GM23338 (cell line): ENCODE measurements around the gene SLC16A12. TPM values are rescaled to one million over a fixed set of nuclear protein-coding genes. Genes with fewer than 3 reads are reported as not detected.

Source experiments
- ATAC-seq: fragments of 200-7000 bp; cut with Tn5 transposase; 3 replicates; pipeline ENCODE4 v1.9.1; 2020
- DNase-seq: peaks from one replicate; pipeline ENCODE4 v3.0.0-alpha.2; 2015; ENCODE audit warnings: low spot score
- H2AFZ ChIP-seq: fragments of 200-600 bp; sonication (generic); 2 replicates; pipeline ENCODE4 v1.8.0; 2016; ENCODE audit warnings: antibody characterized with exemption, mild to moderate bottlenecking, moderate library complexity
- H3F3A ChIP-seq: fragments of 200-600 bp; sonication (generic); replicated peaks from 2 replicates; pipeline ENCODE4 v1.8.0; 2017; ENCODE audit warnings: antibody characterized with exemption, mixed run types, low read depth
- H3K27ac ChIP-seq: fragments of 200-600 bp; sonication (generic); 2 replicates; pipeline ENCODE4 v1.6.1; 2016; ENCODE audit warnings: low read depth
- H3K27me3 ChIP-seq: fragments of 200-600 bp; sonication (generic); 2 replicates; pipeline ENCODE4 v1.8.0; 2016; ENCODE audit warnings: mild to moderate bottlenecking, mixed run types, moderate library complexity; ENCODE audit not compliant: insufficient read depth
- H3K36me3 ChIP-seq: fragments of 200-600 bp; sonication (generic); 2 replicates; pipeline ENCODE4 v1.8.0; 2016; ENCODE audit warnings: mild to moderate bottlenecking; ENCODE audit not compliant: insufficient read depth
- H3K4me1 ChIP-seq: fragments of 200-600 bp; sonication (generic); 2 replicates; pipeline ENCODE4 v1.8.0; 2016; ENCODE audit warnings: mild to moderate bottlenecking, moderate library complexity; ENCODE audit not compliant: insufficient read depth
- H3K4me2 ChIP-seq: fragments of 200-600 bp; sonication (generic); 2 replicates; pipeline ENCODE4 v1.7.1; 2017; ENCODE audit warnings: mixed run types
- H3K4me3 ChIP-seq: fragments of 200-600 bp; sonication (generic); 2 replicates; pipeline ENCODE4 v1.6.1; 2016; ENCODE audit warnings: mixed run types
- H3K79me2 ChIP-seq: fragments of 200-600 bp; sonication (generic); replicated peaks from 2 replicates; pipeline ENCODE4 v1.8.0; 2017; ENCODE audit warnings: mild to moderate bottlenecking; ENCODE audit not compliant: insufficient read depth
- H3K9me2 ChIP-seq: fragments of 200-600 bp; sonication (generic); 2 replicates; pipeline ENCODE4 v1.8.0; 2017; ENCODE audit not compliant: insufficient read depth
- H4K20me1 ChIP-seq: fragments of 200-600 bp; sonication (generic); replicated peaks from 2 replicates; pipeline ENCODE4 v1.8.0; 2017; ENCODE audit warnings: mild to moderate bottlenecking; ENCODE audit not compliant: insufficient read depth
- H3K27ac Mint-ChIP-seq: 2 replicates; pipeline ENCODE4 v1.8.0; 2020; ENCODE audit warnings: inconsistent platforms, mild to moderate bottlenecking, moderate library complexity, mixed read lengths
- H3K27me3 Mint-ChIP-seq: 3 replicates; pipeline ENCODE4 v1.8.0; 2022; ENCODE audit warnings: low read depth, mild to moderate bottlenecking, moderate library complexity, mixed read lengths, inconsistent platforms; ENCODE audit not compliant: insufficient read depth, poor library complexity
- H3K36me3 Mint-ChIP-seq: 3 replicates; pipeline ENCODE4 v1.8.0; 2021; ENCODE audit warnings: low read depth, mild to moderate bottlenecking, inconsistent platforms, moderate library complexity, mixed read lengths
- H3K4me1 Mint-ChIP-seq: 3 replicates; pipeline ENCODE4 v1.8.0; 2020; ENCODE audit warnings: mild to moderate bottlenecking, inconsistent platforms, mixed read lengths
- H3K4me3 Mint-ChIP-seq: 3 replicates; pipeline ENCODE4 v1.8.0; 2021; ENCODE audit warnings: moderate library complexity, mild to moderate bottlenecking, inconsistent platforms, mixed read lengths
- H3K9me3 Mint-ChIP-seq: 3 replicates; pipeline ENCODE4 v1.8.0; 2020; ENCODE audit warnings: moderate library complexity, mild to moderate bottlenecking, inconsistent platforms, mixed read lengths
- CREB1 ChIP-seq: fragments of 250-450 bp; sonication (Bioruptor Pico); IDR thresholded peaks from 2 replicates; pipeline ENCODE4 v1.5.0; 2020; ENCODE audit warnings: low read depth, mild to moderate bottlenecking, moderate library complexity
- NANOG ChIP-seq: IDR thresholded peaks from 2 replicates; pipeline ENCODE4 v1.6.1; 2016; ENCODE audit warnings: antibody characterized with exemption, borderline replicate concordance
- ZNF114 ChIP-seq: fragments of 250-450 bp; sonication (Bioruptor Pico); IDR thresholded peaks from 2 replicates; pipeline ENCODE4 v1.5.0; 2020; ENCODE audit warnings: mild to moderate bottlenecking, moderate library complexity
- polyA plus RNA-seq: library from polyadenylated mRNA; unstranded; fragments of >200 nt; fragmentation: Nextera tagmentation; extraction: Ambion mirVana; gene quantifications from 2 replicates; pipeline ENCODE4 v1.2.1, GENCODE V29; 2016
- total RNA-seq: library from RNA; depleted of rRNA; stranded (reverse); fragments of >200 nt; shearing (Covaris generic); gene quantifications from 2 replicates; pipeline ENCODE4 v1.2.3, GENCODE V29; 2014
- TF ChIP-seq, protein P1 (sequence below), 2 experiments: fragments of 200-600 bp in 1 of 2; sonication (generic) in 1 of 2; conservative IDR thresholded peaks; 2 replicates each; pipeline versions ENCODE4 v1.5.1 to v1.6.1; 2016 to 2017; ENCODE audit warnings: antibody characterized with exemption in 2 of 2, low read depth in 2 of 2, mild to moderate bottlenecking in 2 of 2, moderate library complexity in 1 of 2
- TF ChIP-seq, protein P2 (sequence below): IDR thresholded peaks from 2 replicates; pipeline ENCODE4 v1.6.1; 2016; ENCODE audit warnings: antibody characterized with exemption
- TF ChIP-seq, protein P3 (sequence below): fragments of 250-450 bp; sonication (Bioruptor Pico); IDR thresholded peaks from 2 replicates; pipeline ENCODE4 v1.5.0; 2020; ENCODE audit warnings: mild to moderate bottlenecking, moderate library complexity

The SLC16A12 gene
- total and polyA plus RNA-seq, 2 experiments from 2014 or later: 0.84 to 2.0 TPM

DNA sequence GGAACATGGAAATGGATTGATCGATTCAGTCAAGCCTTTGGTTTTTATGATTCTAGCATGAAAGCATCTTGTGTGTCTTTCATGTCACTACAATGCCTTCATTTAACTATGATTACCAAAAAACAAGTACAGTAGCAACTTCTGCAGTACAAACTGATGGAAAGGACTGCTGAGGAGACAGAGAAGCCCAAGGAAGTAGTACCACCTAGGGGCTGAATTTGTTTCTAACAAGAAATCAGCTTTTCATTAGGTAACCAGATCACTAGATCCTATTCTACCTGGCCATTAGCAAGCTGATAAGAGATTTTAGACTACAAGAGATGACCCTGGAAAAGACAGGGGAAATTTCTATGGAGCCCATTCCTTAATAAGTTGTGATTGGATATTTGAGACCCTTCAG lies 146.1 kb downstream of the SLC16A12 start:
- TF ChIP-seq, protein P1, sequence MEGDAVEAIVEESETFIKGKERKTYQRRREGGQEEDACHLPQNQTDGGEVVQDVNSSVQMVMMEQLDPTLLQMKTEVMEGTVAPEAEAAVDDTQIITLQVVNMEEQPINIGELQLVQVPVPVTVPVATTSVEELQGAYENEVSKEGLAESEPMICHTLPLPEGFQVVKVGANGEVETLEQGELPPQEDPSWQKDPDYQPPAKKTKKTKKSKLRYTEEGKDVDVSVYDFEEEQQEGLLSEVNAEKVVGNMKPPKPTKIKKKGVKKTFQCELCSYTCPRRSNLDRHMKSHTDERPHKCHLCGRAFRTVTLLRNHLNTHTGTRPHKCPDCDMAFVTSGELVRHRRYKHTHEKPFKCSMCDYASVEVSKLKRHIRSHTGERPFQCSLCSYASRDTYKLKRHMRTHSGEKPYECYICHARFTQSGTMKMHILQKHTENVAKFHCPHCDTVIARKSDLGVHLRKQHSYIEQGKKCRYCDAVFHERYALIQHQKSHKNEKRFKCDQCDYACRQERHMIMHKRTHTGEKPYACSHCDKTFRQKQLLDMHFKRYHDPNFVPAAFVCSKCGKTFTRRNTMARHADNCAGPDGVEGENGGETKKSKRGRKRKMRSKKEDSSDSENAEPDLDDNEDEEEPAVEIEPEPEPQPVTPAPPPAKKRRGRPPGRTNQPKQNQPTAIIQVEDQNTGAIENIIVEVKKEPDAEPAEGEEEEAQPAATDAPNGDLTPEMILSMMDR (conservative IDR thresholded peaks at IDR 0.05; ENCODE audit: low read depth in 2 of 2): peak; percentile 54 to 74
- TF ChIP-seq ZNF114: no peak
- TF ChIP-seq NANOG: no peak
- Mint-ChIP-seq H3K4me1 (peaks cover 11% of the 10 kb centered on the region; the same call in 2 of the 3 replicates), H3K27ac (no peak overlapping the region), H3K36me3 (no peaks in the 10 kb centered on the region), H3K9me3 (no peaks in the 10 kb centered on the region), H3K4me3 (no peak overlapping the region), H3K27me3 (no peaks in the 10 kb centered on the region)
- H3F3A ChIP-seq: no peaks in the 10 kb centered on the region
- peak; percentile 66 for DNase-seq
- no peaks in the 10 kb centered on the region for H3K79me2 ChIP-seq
- no peaks in the 10 kb centered on the region for H3K36me3 ChIP-seq
- no peak overlapping the region for H2AFZ ChIP-seq
- no peaks in the 10 kb centered on the region for H3K27me3 ChIP-seq
- H4K20me1 ChIP-seq: no peaks in the 10 kb centered on the region
- no peak overlapping the region for H3K4me2 ChIP-seq
- no peaks in the 10 kb centered on the region for H3K9me2 ChIP-seq
- peaks cover 11% of the 10 kb centered on the region for H3K4me1 ChIP-seq
- no peak overlapping the region for H3K27ac ChIP-seq
- no peak overlapping the region for H3K4me3 ChIP-seq
- ATAC-seq: peak; percentile 61; the same call in 2 of the 3 replicates

DNA sequence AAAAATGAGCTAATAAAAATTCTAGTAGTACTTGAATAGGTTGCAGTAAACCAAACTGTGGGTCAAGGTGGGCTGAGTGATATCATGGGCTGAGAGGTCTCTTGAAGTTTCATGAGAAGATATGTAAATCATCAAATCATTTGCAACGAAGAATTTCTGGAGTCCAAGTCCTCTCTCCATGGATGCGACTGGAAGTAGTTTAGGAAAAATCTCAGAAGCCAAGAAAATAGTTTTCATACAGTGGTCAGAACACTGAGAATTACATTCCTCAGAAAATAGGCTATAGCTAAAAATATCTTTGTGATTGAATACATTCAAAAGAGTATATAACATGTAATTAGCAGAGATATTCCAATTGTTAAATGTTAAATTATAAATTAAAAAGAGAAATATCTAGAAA lies 146.6 kb downstream of the SLC16A12 start:
- DNase-seq (no peak), ATAC-seq (no peak)
- Histone ChIP-seq H3K36me3 (no peaks in the 10 kb centered on the region), H3K27me3 (no peaks in the 10 kb centered on the region), H3K4me1 (peaks cover 11% of the 10 kb centered on the region), H3K27ac (no peak overlapping the region), H2AFZ (no peak overlapping the region), H3K79me2 (no peaks in the 10 kb centered on the region), H4K20me1 (no peaks in the 10 kb centered on the region), H3K4me3 (no peak overlapping the region), H3K4me2 (no peak overlapping the region), H3K9me2 (no peaks in the 10 kb centered on the region), H3F3A (no peaks in the 10 kb centered on the region)
- H3K9me3 Mint-ChIP-seq: no peaks in the 10 kb centered on the region
- no peaks in the 10 kb centered on the region for H3K36me3 Mint-ChIP-seq
- no peak overlapping the region for H3K4me3 Mint-ChIP-seq
- no peaks in the 10 kb centered on the region for H3K27me3 Mint-ChIP-seq
- peaks cover 11% of the 10 kb centered on the region; the same call in 2 of the 3 replicates for H3K4me1 Mint-ChIP-seq
- no peak overlapping the region for H3K27ac Mint-ChIP-seq
- TF ChIP-seq, protein P2, sequence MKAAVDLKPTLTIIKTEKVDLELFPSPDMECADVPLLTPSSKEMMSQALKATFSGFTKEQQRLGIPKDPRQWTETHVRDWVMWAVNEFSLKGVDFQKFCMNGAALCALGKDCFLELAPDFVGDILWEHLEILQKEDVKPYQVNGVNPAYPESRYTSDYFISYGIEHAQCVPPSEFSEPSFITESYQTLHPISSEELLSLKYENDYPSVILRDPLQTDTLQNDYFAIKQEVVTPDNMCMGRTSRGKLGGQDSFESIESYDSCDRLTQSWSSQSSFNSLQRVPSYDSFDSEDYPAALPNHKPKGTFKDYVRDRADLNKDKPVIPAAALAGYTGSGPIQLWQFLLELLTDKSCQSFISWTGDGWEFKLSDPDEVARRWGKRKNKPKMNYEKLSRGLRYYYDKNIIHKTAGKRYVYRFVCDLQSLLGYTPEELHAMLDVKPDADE: no peak
- TF ChIP-seq, protein P1 (conservative IDR thresholded peaks at IDR 0.05; ENCODE audit: low read depth in 2 of 2): no peak
- TF ChIP-seq CREB1 (CRISPR knock-in tag): no peak
- TF ChIP-seq, protein P3, sequence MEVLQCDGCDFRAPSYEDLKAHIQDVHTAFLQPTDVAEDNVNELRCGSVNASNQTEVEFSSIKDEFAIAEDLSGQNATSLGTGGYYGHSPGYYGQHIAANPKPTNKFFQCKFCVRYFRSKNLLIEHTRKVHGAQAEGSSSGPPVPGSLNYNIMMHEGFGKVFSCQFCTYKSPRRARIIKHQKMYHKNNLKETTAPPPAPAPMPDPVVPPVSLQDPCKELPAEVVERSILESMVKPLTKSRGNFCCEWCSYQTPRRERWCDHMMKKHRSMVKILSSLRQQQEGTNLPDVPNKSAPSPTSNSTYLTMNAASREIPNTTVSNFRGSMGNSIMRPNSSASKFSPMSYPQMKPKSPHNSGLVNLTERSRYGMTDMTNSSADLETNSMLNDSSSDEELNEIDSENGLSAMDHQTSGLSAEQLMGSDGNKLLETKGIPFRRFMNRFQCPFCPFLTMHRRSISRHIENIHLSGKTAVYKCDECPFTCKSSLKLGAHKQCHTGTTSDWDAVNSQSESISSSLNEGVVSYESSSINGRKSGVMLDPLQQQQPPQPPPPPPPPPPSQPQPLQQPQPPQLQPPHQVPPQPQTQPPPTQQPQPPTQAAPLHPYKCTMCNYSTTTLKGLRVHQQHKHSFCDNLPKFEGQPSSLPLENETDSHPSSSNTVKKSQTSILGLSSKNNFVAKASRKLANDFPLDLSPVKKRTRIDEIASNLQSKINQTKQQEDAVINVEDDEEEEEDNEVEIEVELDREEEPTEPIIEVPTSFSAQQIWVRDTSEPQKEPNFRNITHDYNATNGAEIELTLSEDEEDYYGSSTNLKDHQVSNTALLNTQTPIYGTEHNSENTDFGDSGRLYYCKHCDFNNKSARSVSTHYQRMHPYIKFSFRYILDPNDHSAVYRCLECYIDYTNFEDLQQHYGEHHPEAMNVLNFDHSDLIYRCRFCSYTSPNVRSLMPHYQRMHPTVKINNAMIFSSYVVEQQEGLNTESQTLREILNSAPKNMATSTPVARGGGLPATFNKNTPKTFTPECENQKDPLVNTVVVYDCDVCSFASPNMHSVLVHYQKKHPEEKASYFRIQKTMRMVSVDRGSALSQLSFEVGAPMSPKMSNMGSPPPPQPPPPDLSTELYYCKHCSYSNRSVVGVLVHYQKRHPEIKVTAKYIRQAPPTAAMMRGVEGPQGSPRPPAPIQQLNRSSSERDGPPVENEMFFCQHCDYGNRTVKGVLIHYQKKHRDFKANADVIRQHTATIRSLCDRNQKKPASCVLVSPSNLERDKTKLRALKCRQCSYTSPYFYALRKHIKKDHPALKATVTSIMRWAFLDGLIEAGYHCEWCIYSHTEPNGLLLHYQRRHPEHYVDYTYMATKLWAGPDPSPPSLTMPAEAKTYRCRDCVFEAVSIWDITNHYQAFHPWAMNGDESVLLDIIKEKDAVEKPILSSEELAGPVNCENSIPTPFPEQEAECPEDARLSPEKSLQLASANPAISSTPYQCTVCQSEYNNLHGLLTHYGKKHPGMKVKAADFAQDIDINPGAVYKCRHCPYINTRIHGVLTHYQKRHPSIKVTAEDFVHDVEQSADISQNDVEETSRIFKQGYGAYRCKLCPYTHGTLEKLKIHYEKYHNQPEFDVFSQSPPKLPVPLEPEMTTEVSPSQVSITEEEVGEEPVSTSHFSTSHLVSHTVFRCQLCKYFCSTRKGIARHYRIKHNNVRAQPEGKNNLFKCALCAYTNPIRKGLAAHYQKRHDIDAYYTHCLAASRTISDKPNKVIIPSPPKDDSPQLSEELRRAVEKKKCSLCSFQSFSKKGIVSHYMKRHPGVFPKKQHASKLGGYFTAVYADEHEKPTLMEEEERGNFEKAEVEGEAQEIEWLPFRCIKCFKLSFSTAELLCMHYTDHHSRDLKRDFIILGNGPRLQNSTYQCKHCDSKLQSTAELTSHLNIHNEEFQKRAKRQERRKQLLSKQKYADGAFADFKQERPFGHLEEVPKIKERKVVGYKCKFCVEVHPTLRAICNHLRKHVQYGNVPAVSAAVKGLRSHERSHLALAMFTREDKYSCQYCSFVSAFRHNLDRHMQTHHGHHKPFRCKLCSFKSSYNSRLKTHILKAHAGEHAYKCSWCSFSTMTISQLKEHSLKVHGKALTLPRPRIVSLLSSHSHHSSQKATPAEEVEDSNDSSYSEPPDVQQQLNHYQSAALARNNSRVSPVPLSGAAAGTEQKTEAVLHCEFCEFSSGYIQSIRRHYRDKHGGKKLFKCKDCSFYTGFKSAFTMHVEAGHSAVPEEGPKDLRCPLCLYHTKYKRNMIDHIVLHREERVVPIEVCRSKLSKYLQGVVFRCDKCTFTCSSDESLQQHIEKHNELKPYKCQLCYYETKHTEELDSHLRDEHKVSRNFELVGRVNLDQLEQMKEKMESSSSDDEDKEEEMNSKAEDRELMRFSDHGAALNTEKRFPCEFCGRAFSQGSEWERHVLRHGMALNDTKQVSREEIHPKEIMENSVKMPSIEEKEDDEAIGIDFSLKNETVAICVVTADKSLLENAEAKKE (CRISPR knock-in tag): no peak
